ENCODE measurements around the gene WDR88. TPM values are rescaled to one million over a fixed set of nuclear protein-coding genes. Genes with fewer than 3 reads are reported as not detected.
A peak's percentile ranks its signal among the peaks of the same experiment; 100 is the strongest.
"Not testable (repeated sequence)": the region's sequence is repeated elsewhere in the genome, so short reads cannot be mapped to it uniquely, and the experiment has no call there.

WDR88 gene
- total RNA-seq, 2 donors from 2014 or later = not detected

DNA sequence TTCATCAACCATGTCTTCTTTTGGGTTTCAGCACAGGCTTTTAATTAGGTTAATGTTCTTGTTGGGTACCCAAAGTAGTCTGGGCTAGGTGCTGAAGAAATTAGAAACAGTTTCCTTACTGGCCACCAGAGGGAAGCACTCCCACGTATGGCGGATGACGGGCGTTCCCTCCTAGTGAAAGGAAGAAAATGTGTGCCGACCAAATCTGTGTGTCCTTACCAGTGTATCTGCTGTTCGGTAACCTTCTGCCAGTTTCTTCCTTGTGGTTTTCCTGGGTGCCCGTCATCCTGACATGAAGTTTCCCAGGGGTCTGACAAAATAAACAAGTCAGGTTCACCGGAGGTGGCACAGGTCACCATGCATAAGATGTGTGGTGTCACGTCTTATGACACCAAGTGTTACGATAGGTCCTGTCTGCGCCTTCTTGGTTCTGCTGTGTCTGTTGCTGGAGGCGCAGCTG, 6.0 kb upstream of the WDR88 start:
- Histone ChIP-seq H3K27me3 (ENCODE audit: control insufficient read depth, insufficient read depth, low read length, poor library complexity, severe bottlenecking) (no peaks in the 10 kb centered on the region), H3K4me3 (ENCODE audit: low read length) (no peak overlapping the region), H3K36me3 (ENCODE audit: control insufficient read depth, insufficient read depth, low read length) (peaks cover 36% of the 10 kb centered on the region), H3K9me3 (ENCODE audit: control insufficient read depth, low read length) (no peaks in the 10 kb centered on the region), H3K9ac (ENCODE audit: extremely low read depth, low read length, poor library complexity, severe bottlenecking) (no peak overlapping the region), H3K4me1 (ENCODE audit: control insufficient read depth, insufficient read depth, low read length) (no peaks in the 10 kb centered on the region), H3K27ac (ENCODE audit: low read depth, low read length) (no peak overlapping the region)
- TF ChIP-seq, protein P1, sequence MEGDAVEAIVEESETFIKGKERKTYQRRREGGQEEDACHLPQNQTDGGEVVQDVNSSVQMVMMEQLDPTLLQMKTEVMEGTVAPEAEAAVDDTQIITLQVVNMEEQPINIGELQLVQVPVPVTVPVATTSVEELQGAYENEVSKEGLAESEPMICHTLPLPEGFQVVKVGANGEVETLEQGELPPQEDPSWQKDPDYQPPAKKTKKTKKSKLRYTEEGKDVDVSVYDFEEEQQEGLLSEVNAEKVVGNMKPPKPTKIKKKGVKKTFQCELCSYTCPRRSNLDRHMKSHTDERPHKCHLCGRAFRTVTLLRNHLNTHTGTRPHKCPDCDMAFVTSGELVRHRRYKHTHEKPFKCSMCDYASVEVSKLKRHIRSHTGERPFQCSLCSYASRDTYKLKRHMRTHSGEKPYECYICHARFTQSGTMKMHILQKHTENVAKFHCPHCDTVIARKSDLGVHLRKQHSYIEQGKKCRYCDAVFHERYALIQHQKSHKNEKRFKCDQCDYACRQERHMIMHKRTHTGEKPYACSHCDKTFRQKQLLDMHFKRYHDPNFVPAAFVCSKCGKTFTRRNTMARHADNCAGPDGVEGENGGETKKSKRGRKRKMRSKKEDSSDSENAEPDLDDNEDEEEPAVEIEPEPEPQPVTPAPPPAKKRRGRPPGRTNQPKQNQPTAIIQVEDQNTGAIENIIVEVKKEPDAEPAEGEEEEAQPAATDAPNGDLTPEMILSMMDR (conservative IDR thresholded peaks at IDR 0.05) = peak; percentile 88
- H3K9me3 Mint-ChIP-seq = no peaks in the 10 kb centered on the region
- peaks cover 38% of the 10 kb centered on the region for H3K36me3 Mint-ChIP-seq (ENCODE audit: low read depth)
- peak; percentile 79 for DNase-seq
- H3K27ac Mint-ChIP-seq = no peak overlapping the region
- peaks cover 6% of the 10 kb centered on the region for H3K4me1 Mint-ChIP-seq
- H3K27me3 Mint-ChIP-seq (ENCODE audit: insufficient read depth) = no peaks in the 10 kb centered on the region
- H3K4me3 Mint-ChIP-seq = no peak overlapping the region
- WGBS, 2 experiments (ENCODE audit: insufficient coverage in 1 of 2, insufficient read length in 1 of 2) = 53 to 60% methylated on average over 12 of the region's 12 CpGs

DNA sequence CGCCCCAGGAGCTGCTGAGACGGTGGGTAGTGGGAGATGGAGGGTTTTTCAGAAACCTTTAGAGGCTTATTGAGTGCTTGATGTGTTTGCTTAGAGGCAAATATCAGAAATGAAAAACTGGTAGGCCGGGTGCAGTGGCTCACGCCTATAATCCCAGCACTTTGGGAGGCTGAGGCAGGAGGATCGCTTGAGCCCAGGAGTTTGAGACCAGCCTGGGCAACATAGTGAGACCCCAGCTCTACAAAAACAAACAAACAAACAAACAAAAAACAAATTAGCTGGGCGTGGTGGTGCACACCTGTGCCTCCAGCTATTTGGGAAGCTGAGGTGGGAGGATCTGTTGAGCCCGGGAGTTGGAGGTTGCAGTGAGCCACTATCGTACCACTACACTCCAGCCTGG, 5.2 kb upstream of the WDR88 start:
- H3K4me3 Mint-ChIP-seq; H3K9me3 Mint-ChIP-seq; H3K27ac ChIP-seq (ENCODE audit: low read depth, low read length); H3K9me3 ChIP-seq (ENCODE audit: control insufficient read depth, low read length); H3K27ac Mint-ChIP-seq; H3K4me1 Mint-ChIP-seq; H3K27me3 ChIP-seq (ENCODE audit: control insufficient read depth, insufficient read depth, low read length, poor library complexity, severe bottlenecking); H3K4me3 ChIP-seq (ENCODE audit: low read length); H3K4me1 ChIP-seq (ENCODE audit: control insufficient read depth, insufficient read depth, low read length); DNase-seq; H3K9ac ChIP-seq (ENCODE audit: extremely low read depth, low read length, poor library complexity, severe bottlenecking); H3K27me3 Mint-ChIP-seq (ENCODE audit: insufficient read depth): not testable (repeated sequence)
- peaks cover 39% of the 10 kb centered on the region for H3K36me3 ChIP-seq (ENCODE audit: control insufficient read depth, insufficient read depth, low read length)
- 83 to 95% methylated on average over 5 to 8 of the region's 8 CpGs for WGBS, 2 experiments (ENCODE audit: insufficient coverage in 1 of 2, insufficient read length in 1 of 2)
- peaks cover 37% of the 10 kb centered on the region for H3K36me3 Mint-ChIP-seq (ENCODE audit: low read depth)

DNA sequence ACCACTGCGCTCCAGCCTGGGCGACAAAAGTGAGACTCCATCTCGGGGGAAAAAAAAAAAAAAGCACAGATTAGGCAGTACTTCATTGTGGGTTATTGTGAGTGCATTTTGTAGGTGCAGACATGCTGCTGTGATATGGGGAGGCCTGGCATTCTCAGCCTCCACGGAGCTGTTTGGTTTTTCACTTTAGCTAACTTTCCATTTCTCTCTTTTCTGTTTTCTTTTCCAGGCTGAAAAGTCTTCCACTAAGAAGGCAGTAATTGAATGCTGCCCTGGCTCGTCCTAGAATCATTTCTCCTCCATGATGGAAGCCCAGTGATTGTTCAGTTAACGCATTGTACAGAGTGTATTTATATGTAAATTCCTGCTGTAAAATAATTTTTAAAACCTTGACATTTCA, 2.0 kb upstream of the WDR88 start:
- H3K4me1 ChIP-seq (ENCODE audit: control insufficient read depth, insufficient read depth, low read length) = no peaks in the 10 kb centered on the region
- Mint-ChIP-seq H3K27ac (no peak overlapping the region), H3K4me3 (no peak overlapping the region), H3K27me3 (ENCODE audit: insufficient read depth) (no peaks in the 10 kb centered on the region), H3K9me3 (no peaks in the 10 kb centered on the region), H3K4me1 (peaks cover 4% of the 10 kb centered on the region), H3K36me3 (ENCODE audit: low read depth) (peaks cover 37% of the 10 kb centered on the region)
- H3K9me3 ChIP-seq (ENCODE audit: control insufficient read depth, low read length) = no peaks in the 10 kb centered on the region
- DNase-seq = no peak
- H3K27ac ChIP-seq (ENCODE audit: low read depth, low read length) = peak overlapping the region; percentile 53
- 90 to 94% methylated on average over 2 to 6 of the region's 6 CpGs for WGBS, 2 experiments (ENCODE audit: insufficient coverage in 1 of 2, insufficient read length in 1 of 2)
- no peaks in the 10 kb centered on the region for H3K27me3 ChIP-seq (ENCODE audit: control insufficient read depth, insufficient read depth, low read length, poor library complexity, severe bottlenecking)
- H3K4me3 ChIP-seq (ENCODE audit: low read length) = no peak overlapping the region
- no peak overlapping the region for H3K9ac ChIP-seq (ENCODE audit: extremely low read depth, low read length, poor library complexity, severe bottlenecking)
- TF ChIP-seq, protein P1 (conservative IDR thresholded peaks at IDR 0.05) = no peak
- H3K36me3 ChIP-seq (ENCODE audit: control insufficient read depth, insufficient read depth, low read length) = peaks cover 39% of the 10 kb centered on the region

DNA sequence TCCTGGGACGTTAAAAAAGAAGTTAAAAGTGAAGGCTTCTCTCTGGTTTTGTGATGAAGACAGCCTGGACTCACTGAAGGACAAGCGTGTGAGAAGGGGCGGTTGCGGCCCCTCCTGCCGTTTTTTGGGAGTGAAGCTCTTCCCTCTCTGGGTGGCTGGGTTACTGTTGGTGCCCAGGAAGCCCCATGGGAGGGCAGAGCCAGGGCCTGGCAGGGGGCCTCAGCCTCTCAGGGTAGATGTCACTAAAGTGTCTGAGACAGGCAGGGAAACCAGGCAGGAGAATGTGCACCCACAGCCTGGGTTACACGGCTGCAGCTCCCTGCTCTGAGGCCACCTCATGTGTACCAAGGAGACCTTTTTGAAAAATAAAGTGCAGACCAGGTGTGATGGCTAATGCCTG, 1.5 kb upstream of the WDR88 start:
- H3K9me3 Mint-ChIP-seq = no peaks in the 10 kb centered on the region
- TF ChIP-seq, protein P1 (conservative IDR thresholded peaks at IDR 0.05) = no peak

More for the DNA sequence above, 1.5 kb upstream of the WDR88 start:
- no peak for DNase-seq
- peaks cover 37% of the 10 kb centered on the region for H3K36me3 Mint-ChIP-seq (ENCODE audit: low read depth)
- no peak overlapping the region for H3K27ac ChIP-seq (ENCODE audit: low read depth, low read length)
- WGBS, 2 experiments (ENCODE audit: insufficient coverage in 1 of 2, insufficient read length in 1 of 2) = 81 to 97% methylated on average over 2 to 6 of the region's 6 CpGs
- no peak overlapping the region for H3K27ac Mint-ChIP-seq
- no peaks in the 10 kb centered on the region for H3K27me3 ChIP-seq (ENCODE audit: control insufficient read depth, insufficient read depth, low read length, poor library complexity, severe bottlenecking)
- no peaks in the 10 kb centered on the region for H3K9me3 ChIP-seq (ENCODE audit: control insufficient read depth, low read length)
- H3K9ac ChIP-seq (ENCODE audit: extremely low read depth, low read length, poor library complexity, severe bottlenecking) = no peak overlapping the region
- no peak overlapping the region for H3K4me3 ChIP-seq (ENCODE audit: low read length)
- peaks cover 39% of the 10 kb centered on the region for H3K36me3 ChIP-seq (ENCODE audit: control insufficient read depth, insufficient read depth, low read length)
- no peak overlapping the region for H3K4me3 Mint-ChIP-seq
- no peaks in the 10 kb centered on the region for H3K27me3 Mint-ChIP-seq (ENCODE audit: insufficient read depth)
- no peaks in the 10 kb centered on the region for H3K4me1 ChIP-seq (ENCODE audit: control insufficient read depth, insufficient read depth, low read length)
- H3K4me1 Mint-ChIP-seq = peaks cover 1% of the 10 kb centered on the region

All from endodermal cell (in vitro differentiated cells).